ENCODE data around the gene ZNF831.

The ZNF831 gene

GRCh38 chr20:59219211-59219610 lies 55.6 kb downstream of the ZNF831 start:
- Histone ChIP-seq H3K9ac (ENCODE audit: low read length) (no peak overlapping the region), H3F3A (ENCODE audit: insufficient read depth, low read length) (no peaks in the 10 kb centered on the region), H3K36me3 (replicated peaks; ENCODE audit: insufficient read depth, low read length) (no peaks in the 10 kb centered on the region), H3K4me1 (ENCODE audit: low read length) (no peaks in the 10 kb centered on the region), H3K9me2 (replicated peaks; ENCODE audit: insufficient read depth, low read length) (no peaks in the 10 kb centered on the region), H3K79me2 (ENCODE audit: low read length) (no peaks in the 10 kb centered on the region), H3K27ac (ENCODE audit: low read length) (no peak overlapping the region), H2AFZ (ENCODE audit: low read length) (no peak overlapping the region), H3K9me3 (replicated peaks; ENCODE audit: insufficient read depth, low read length) (no peaks in the 10 kb centered on the region), H3K4me2 (ENCODE audit: low read depth, low read length) (no peak overlapping the region), H3K4me3 (ENCODE audit: low read length) (no peak overlapping the region), H3K27me3 (replicated peaks; ENCODE audit: insufficient read depth, low read length) (peaks cover 83% of the 10 kb centered on the region), H4K20me1 (ENCODE audit: insufficient read depth, low read length) (no peaks in the 10 kb centered on the region)
- no peak for DNase-seq
- TF ChIP-seq EZH2phosphoT487 (IDR thresholded peaks at IDR 0.05; ENCODE audit: low read length) (no peak), EZH2 (optimal IDR thresholded peaks at IDR 0.05; ENCODE audit: low read depth, low read length) (no peak)
- TF ChIP-seq, protein P1, sequence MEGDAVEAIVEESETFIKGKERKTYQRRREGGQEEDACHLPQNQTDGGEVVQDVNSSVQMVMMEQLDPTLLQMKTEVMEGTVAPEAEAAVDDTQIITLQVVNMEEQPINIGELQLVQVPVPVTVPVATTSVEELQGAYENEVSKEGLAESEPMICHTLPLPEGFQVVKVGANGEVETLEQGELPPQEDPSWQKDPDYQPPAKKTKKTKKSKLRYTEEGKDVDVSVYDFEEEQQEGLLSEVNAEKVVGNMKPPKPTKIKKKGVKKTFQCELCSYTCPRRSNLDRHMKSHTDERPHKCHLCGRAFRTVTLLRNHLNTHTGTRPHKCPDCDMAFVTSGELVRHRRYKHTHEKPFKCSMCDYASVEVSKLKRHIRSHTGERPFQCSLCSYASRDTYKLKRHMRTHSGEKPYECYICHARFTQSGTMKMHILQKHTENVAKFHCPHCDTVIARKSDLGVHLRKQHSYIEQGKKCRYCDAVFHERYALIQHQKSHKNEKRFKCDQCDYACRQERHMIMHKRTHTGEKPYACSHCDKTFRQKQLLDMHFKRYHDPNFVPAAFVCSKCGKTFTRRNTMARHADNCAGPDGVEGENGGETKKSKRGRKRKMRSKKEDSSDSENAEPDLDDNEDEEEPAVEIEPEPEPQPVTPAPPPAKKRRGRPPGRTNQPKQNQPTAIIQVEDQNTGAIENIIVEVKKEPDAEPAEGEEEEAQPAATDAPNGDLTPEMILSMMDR (IDR thresholded peaks at IDR 0.05; ENCODE audit: low read length) = no peak

GRCh38 chr20:59220161-59220560 lies 56.5 kb downstream of the ZNF831 start:
- H4K20me1 ChIP-seq (ENCODE audit: insufficient read depth, low read length) = no peaks in the 10 kb centered on the region
- no peaks in the 10 kb centered on the region for H3K9me3 ChIP-seq (replicated peaks; ENCODE audit: insufficient read depth, low read length)
- no peak overlapping the region for H2AFZ ChIP-seq (ENCODE audit: low read length)
- no peak overlapping the region for H3K4me3 ChIP-seq (ENCODE audit: low read length)
- TF ChIP-seq EZH2phosphoT487 (IDR thresholded peaks at IDR 0.05; ENCODE audit: low read length) (no peak), EZH2 (optimal IDR thresholded peaks at IDR 0.05; ENCODE audit: low read depth, low read length) (no peak)
- TF ChIP-seq, protein P1 (IDR thresholded peaks at IDR 0.05; ENCODE audit: low read length) = no peak
- H3K27ac ChIP-seq (ENCODE audit: low read length) = no peak overlapping the region
- H3K79me2 ChIP-seq (ENCODE audit: low read length) = no peaks in the 10 kb centered on the region
- no peaks in the 10 kb centered on the region for H3K36me3 ChIP-seq (replicated peaks; ENCODE audit: insufficient read depth, low read length)
- H3K4me2 ChIP-seq (ENCODE audit: low read depth, low read length) = no peak overlapping the region
- H3K9me2 ChIP-seq (replicated peaks; ENCODE audit: insufficient read depth, low read length) = no peaks in the 10 kb centered on the region
- H3K27me3 ChIP-seq (replicated peaks; ENCODE audit: insufficient read depth, low read length) = peaks cover 83% of the 10 kb centered on the region
- no peaks in the 10 kb centered on the region for H3K4me1 ChIP-seq (ENCODE audit: low read length)
- no peaks in the 10 kb centered on the region for H3F3A ChIP-seq (ENCODE audit: insufficient read depth, low read length)
- DNase-seq = no peak
- no peak overlapping the region for H3K9ac ChIP-seq (ENCODE audit: low read length)

DNA sequence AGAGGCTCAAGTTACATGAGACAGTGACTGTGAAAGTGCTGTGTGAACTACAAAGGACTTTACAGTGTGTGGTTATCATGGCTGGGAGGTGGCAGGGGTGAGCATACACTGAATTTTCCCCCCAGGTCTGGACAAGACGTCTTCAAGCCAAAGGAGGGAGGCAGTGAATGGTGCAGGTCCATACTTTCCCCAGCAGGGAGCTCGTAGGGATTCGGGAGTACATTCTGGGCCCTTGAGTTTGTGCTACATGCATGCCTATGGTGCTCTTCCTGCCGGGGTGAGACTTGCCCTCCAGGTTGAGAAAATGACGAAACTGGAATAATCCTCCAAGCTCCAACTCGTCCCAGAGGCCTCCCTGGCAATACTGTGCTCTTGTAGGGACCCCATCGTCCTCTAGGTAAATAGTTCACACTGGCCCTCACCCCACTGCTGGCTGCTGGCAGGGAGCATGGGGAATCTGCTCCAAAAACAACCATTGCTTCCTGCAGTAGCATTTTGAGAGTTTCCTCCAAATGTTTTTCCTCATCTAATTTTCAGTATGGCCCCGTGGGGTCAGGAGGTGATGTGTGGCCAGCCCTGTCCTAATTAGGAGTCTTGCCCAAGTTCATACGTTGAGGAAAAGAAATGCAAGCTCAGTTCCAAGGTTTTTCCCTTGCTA lies 57.6 kb downstream of the ZNF831 start:
- no peaks in the 10 kb centered on the region for H3K79me2 ChIP-seq (ENCODE audit: low read length)
- no peak for DNase-seq
- no peaks in the 10 kb centered on the region for H3K36me3 ChIP-seq (replicated peaks; ENCODE audit: insufficient read depth, low read length)
- no peaks in the 10 kb centered on the region for H4K20me1 ChIP-seq (ENCODE audit: insufficient read depth, low read length)
- H3K4me1 ChIP-seq (ENCODE audit: low read length) = no peaks in the 10 kb centered on the region
- no peak overlapping the region for H3K9ac ChIP-seq (ENCODE audit: low read length)
- no peak overlapping the region for H3K4me3 ChIP-seq (ENCODE audit: low read length)
- peaks cover 84% of the 10 kb centered on the region for H3K27me3 ChIP-seq (replicated peaks; ENCODE audit: insufficient read depth, low read length)
- no peaks in the 10 kb centered on the region for H3K9me3 ChIP-seq (replicated peaks; ENCODE audit: insufficient read depth, low read length)
- no peaks in the 10 kb centered on the region for H3F3A ChIP-seq (ENCODE audit: insufficient read depth, low read length)
- H2AFZ ChIP-seq (ENCODE audit: low read length) = no peak overlapping the region
- H3K4me2 ChIP-seq (ENCODE audit: low read depth, low read length) = no peak overlapping the region
- TF ChIP-seq EZH2phosphoT487 (IDR thresholded peaks at IDR 0.05; ENCODE audit: low read length) (no peak), EZH2 (optimal IDR thresholded peaks at IDR 0.05; ENCODE audit: low read depth, low read length) (no peak)
- TF ChIP-seq, protein P1 (IDR thresholded peaks at IDR 0.05; ENCODE audit: low read length) = no peak
- H3K27ac ChIP-seq (ENCODE audit: low read length) = no peak overlapping the region
- no peaks in the 10 kb centered on the region for H3K9me2 ChIP-seq (replicated peaks; ENCODE audit: insufficient read depth, low read length)
